Suppressor macrophage (primary cell): ENCODE data around the gene ID3.
"Not testable (repeated sequence)": the region's sequence is repeated elsewhere in the genome, so short reads cannot be mapped to it uniquely, and the experiment has no call there.

Source experiments
- DNase-seq, 4 experiments: peaks; one replicate each; pipeline ENCODE4 v3.0.0-alpha.2; 2020 to 2022

ID3 gene

GRCh38 chr1:23546897-23547584 is 12.3 kb downstream of the ID3 start:
- DNase-seq, result no peak

DNA sequence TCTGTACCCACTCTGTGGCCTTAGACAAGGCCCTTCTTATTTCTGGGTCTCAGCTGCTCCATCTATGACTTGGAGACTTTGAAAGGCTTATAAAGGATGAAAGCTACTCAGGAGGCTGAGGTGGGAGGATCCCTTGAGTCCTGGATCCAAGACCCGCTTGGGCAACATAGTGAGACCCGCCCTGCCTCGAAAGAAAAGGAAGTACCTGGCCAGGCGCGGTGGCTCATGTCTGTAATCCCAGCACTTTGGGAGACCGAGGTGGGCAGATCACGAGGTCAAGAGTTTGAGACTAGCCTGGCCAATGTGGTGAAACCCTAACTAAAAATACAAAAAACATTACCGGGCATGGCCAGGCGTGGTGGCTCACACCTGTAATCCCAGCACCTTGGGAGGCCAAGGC is 13.4 kb downstream of the ID3 start:
- no peak for DNase-seq

GRCh38 chr1:23544444-23545389 is 14.6 kb downstream of the ID3 start:
- peak; percentile 82 to 88 (median 86) for DNase-seq

DNA sequence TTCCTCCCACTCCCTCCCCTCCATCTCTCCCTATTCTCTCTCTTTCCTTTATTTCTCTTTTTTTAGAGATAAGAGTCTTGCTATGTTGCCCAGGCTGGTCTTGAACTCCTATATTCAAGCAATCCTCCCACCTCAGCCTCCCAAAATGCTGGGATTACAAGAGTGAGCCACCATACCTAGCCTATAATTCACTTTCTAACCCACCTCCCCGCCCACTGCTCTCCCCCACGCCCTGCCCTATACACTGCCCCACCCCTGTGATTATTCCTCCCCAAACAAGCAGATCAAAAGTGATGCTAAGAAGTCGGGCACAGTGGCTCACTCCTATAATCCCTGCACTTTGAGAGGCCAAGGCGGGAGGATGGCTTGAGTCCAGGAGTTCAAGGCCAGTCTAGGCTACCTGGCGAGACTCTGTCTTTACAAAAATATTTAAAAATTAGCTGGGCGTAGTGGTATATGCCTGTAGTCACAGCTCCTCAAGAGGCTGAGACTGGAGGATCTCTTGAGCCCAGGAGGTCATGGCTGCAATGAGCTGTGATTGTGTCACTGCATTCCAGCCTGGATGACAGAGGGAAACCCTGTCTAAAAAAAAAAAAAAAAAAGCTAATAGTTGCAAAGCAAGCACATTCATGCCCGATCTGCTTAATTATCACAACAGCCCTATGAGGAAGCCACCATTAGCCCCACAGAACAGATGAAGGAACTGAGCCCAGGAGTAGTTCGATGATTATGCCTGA is 15.4 kb downstream of the ID3 start:
- no peak for DNase-seq

- DNase-seq, result not testable (repeated sequence)
These were observed 16.4 kb downstream of the ID3 start for GRCh38 chr1:23542940-23543339.

GRCh38 chr1:23539698-23540266 is 19.5 kb downstream of the ID3 start:
- peak; percentile 92 to 94 (median 94) for DNase-seq

DNA sequence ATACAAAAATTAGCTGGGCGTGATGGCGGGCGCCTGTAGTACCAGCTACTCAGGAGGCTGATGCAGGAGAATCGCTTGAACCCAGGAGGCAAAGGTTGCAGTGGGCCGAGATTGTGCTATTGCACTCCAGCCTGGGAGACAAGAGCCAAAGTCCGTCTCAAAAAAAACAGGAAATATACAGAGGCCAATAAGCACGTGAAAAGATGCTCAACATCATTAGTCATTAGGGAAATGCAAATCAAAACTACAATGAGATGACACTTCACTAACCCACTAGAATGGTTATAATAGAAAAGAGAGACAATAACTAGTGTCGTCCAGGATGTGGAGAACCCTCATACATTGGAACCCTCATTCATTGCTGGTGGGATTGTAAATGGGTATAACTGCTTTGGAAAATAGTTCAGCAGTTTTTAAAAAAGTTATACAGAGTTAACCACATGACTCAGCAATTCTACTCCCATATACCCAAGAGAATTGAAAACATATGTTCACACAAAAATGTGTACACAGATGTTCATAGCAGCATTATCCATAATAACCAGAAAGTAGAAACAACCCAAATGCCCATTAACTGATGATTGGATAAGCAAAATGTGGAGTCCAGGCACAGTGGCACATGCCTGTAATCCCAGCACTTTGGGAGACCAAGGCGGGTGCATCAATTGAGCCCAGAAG is 21.9 kb downstream of the ID3 start:
- peak in 3 of 4 experiments; percentile 38 to 65 (median 57) for DNase-seq

DNA sequence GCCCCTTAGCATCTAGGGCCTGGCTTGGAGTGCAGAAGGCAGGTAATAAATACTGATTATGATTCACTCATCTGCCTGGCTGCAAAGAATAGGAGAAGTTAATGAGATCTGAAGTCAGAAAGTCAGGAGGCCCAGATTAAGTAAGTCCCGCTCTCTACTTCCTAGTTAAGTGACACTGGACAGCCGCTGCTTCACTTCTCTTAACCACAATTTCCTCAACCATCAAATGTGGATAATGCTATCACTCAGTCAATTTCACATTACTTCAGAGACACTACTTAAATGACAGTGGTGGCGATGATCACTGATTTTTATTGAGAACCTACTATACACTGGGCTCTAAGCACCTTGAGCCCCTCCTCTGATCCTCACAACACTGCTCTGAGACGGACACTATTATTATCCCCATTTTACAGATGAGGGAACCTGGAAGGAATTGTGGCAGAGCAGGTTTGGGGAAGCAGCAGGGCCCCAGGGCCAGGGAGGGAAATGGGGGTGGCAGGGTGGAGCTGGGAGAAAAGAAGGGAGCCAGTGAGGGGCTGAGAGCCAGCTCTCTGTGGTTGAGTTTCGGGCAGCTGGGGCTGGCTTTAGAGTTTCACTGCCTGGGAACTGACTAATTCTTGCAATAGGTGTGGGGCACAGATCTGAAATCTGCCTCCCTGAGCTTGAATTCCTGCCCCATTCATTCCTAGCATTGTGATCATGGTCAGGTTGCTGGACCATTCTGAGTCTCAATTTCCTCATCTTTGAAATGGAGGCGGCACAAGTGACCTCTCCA is 25.9 kb downstream of the ID3 start:
- peak; percentile 78 to 94 (median 88) for DNase-seq

DNA sequence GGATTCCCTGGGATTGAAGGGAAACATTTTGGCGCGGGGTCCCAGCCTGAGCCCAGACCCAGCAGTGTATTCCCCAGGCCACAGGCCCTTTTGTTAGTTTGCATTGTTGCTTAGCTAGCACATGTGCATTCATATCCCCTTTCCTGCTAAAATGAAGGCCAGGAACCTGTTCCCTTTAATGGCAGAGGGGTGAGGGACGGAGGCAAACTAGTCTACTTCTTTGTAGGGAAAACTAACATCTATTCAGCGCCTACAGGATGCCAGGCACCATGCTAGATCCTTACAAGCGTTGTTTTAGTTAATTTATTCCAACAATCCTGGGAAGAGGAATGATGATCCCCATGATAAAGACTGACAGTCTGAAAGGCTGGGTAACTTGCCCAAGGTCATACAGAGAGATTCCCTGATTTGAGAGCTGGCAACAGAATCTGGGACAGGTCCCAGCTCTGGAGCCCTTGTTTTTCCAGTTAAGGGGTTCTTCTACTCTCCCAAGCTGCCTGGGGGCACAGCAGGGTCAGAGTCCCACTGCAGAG is 27.7 kb downstream of the ID3 start:
- DNase-seq, result no peak

DNA sequence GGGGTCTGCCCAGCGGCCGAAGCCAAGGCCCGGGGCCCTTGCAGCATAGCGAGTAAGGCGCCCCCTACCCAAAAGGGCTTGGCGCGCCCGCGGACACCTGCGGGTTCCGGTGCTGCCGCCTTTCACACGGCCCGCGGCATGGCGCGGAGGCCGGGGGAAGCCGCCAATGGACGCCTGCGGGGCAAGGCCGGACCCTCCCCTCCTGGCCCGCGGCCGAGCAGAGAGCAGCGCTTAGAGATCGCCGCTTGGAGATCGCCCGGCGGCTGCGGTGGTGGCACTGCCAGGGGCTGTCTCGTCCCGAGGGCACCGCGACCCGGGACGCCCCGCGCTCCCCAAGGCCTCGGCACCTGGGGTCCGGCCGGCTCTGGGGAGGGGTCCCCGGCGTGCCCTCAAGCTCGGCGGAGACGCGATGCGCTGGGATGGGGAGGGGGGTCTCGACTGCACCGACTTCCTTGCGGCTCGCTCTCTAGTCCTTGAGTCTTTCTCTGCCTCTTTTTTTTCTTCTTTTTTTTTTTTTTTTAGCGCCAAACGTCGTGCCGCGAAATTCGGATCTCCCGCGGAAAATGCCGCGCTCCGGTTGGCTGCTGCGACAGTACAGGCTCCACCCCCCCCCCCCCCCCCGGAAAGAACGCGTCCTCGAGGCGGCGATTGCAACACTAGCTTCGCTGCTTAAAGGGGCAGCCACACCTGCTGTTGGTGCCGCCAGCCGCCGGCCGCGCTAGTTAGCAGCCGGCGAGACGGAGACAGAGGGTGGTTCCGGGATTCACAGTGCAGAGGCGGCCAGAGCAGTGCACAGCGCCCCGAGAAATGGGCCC is 28.3 kb downstream of the ID3 start, which contains the start of gene E2F2:
TSS of gene E2F2 (minus strand) at position 487 of the 815 bp plus-strand sequence. CDS start at position 47, 440 bp downstream.
- DNase-seq, result peak; percentile 86 to 96 (median 92)

- peak in 3 of 4 experiments; percentile 27 to 49 (median 40) for DNase-seq
These were observed 29.1 kb downstream of the ID3 start for GRCh38 chr1:23530087-23530746.

GRCh38 chr1:23529146-23530086 is 29.9 kb downstream of the ID3 start:
- no peak for DNase-seq

- peak; percentile 95 to 97 (median 96) for DNase-seq
These were observed 30.9 kb downstream of the ID3 start for GRCh38 chr1:23528250-23528978.

GRCh38 chr1:23527900-23528249 is 31.4 kb downstream of the ID3 start:
- DNase-seq, result no peak

GRCh38 chr1:23527366-23527765 is 31.9 kb downstream of the ID3 start:
- peak in 3 of 4 experiments; percentile 41 to 68 (median 63) for DNase-seq

DNA sequence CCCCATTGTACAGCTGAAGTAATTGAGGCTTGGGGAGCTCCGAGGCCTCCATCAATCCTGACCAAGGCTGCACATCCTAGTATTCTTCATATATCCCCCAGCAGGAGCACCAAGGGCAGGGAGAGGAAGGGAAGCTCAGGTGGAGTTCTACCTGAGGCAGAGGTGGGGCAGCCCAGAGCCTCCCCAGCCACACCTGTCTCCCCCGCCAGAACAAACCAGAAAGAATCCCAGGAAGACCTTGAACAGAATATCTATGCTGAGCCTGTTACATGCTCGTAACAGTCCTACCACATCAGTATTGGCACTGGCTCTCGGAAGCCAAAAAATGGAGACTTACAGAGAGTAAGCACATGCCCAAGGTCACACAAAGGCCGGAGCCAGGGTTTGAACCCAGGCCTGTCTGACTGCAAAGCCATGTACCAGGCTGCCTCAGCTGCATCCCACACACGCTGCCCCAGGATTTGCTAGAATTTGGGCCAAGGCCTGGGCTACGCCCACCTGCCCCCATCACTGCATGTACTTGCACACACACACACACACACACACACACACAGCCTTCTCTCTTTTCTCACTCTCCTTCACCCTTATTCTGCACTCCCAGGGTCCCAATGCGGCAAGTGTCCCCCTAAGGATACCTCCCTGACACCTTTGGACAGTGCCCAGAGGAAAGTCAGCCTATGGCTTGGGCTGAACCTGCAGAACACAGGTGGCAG is 32.8 kb downstream of the ID3 start:
- no peak for DNase-seq
